GM23338 (cell line): ENCODE results near the gene CORO1C.

Experiments
- CREB1 ChIP-seq: fragments of 250-450 bp; sonication (Bioruptor Pico); IDR thresholded peaks from 2 replicates; pipeline ENCODE4 v1.5.0; 2020; ENCODE audit warnings: low read depth, mild to moderate bottlenecking, moderate library complexity
- EZH2 ChIP-seq: fragments of 200-600 bp; sonication (generic); IDR thresholded peaks from one replicate; pipeline ENCODE4 v1.8.0; 2017; ENCODE audit warnings: antibody characterized with exemption, mild to moderate bottlenecking, low read depth; ENCODE audit not compliant: unreplicated experiment
- EZH2phosphoT487 ChIP-seq: fragments of 200-600 bp; sonication (generic); IDR thresholded peaks from one replicate; pipeline ENCODE4 v1.8.1; 2018; ENCODE audit warnings: antibody characterized with exemption; ENCODE audit not compliant: unreplicated experiment
- JUNB ChIP-seq: IDR thresholded peaks from one replicate; pipeline ENCODE4 v1.6.1; 2016; ENCODE audit warnings: antibody characterized with exemption; ENCODE audit not compliant: unreplicated experiment
- POLR2AphosphoS5 ChIP-seq: IDR thresholded peaks from 2 replicates; pipeline ENCODE4 v1.6.1; 2016; ENCODE audit warnings: antibody characterized with exemption, low read depth
- STAT1 ChIP-seq: IDR thresholded peaks from one replicate; pipeline ENCODE4 v1.6.1; 2016; ENCODE audit warnings: antibody characterized with exemption; ENCODE audit not compliant: unreplicated experiment
- ZNF114 ChIP-seq: fragments of 250-450 bp; sonication (Bioruptor Pico); IDR thresholded peaks from 2 replicates; pipeline ENCODE4 v1.5.0; 2020; ENCODE audit warnings: mild to moderate bottlenecking, moderate library complexity
- ZNF331 ChIP-seq: fragments of 250-450 bp; sonication (Bioruptor Pico); IDR thresholded peaks from 2 replicates; pipeline ENCODE4 v1.5.0; 2020; ENCODE audit warnings: low read depth, mild to moderate bottlenecking, moderate library complexity
- TF ChIP-seq, protein P1 (sequence below), 2 experiments: fragments of 200-600 bp in 1 of 2; sonication (generic) in 1 of 2; conservative IDR thresholded peaks; 2 replicates each; pipeline versions ENCODE4 v1.5.1 to v1.6.1; 2016 to 2017; ENCODE audit warnings: antibody characterized with exemption in 2 of 2, low read depth in 2 of 2, mild to moderate bottlenecking in 2 of 2, moderate library complexity in 1 of 2
- TF ChIP-seq, protein P2 (sequence below): IDR thresholded peaks from one replicate; pipeline ENCODE4 v1.6.1; 2018; ENCODE audit warnings: antibody characterized with exemption; ENCODE audit not compliant: unreplicated experiment
- TF ChIP-seq, protein P3 (sequence below): fragments of 250-450 bp; sonication (Bioruptor Pico); IDR thresholded peaks from 2 replicates; pipeline ENCODE4 v1.5.0; 2020; ENCODE audit warnings: mild to moderate bottlenecking, moderate library complexity

DNA sequence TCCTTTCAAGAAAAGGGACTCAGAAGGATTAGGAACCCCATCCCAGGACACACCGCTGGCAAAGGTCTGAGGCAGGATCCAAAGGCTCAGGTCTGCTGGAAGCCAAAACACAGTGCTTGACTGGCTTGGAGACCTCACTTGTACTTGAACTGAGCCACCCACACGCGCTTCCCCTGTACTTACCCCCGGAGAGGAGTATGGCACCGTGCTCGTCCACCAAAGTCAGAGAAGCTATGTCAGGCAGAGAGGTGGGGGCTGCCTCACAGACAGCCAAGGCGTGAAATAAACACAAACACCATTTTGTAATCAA, 86.6 kb downstream of the CORO1C start:
- TF ChIP-seq EZH2 (no peak), POLR2AphosphoS5 (no peak), STAT1 (no peak), CREB1 (no peak), EZH2phosphoT487 (no peak), JUNB (no peak), ZNF114 (no peak), ZNF331 (CRISPR knock-in tag) (no peak)
- TF ChIP-seq, protein P1, sequence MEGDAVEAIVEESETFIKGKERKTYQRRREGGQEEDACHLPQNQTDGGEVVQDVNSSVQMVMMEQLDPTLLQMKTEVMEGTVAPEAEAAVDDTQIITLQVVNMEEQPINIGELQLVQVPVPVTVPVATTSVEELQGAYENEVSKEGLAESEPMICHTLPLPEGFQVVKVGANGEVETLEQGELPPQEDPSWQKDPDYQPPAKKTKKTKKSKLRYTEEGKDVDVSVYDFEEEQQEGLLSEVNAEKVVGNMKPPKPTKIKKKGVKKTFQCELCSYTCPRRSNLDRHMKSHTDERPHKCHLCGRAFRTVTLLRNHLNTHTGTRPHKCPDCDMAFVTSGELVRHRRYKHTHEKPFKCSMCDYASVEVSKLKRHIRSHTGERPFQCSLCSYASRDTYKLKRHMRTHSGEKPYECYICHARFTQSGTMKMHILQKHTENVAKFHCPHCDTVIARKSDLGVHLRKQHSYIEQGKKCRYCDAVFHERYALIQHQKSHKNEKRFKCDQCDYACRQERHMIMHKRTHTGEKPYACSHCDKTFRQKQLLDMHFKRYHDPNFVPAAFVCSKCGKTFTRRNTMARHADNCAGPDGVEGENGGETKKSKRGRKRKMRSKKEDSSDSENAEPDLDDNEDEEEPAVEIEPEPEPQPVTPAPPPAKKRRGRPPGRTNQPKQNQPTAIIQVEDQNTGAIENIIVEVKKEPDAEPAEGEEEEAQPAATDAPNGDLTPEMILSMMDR (conservative IDR thresholded peaks at IDR 0.05; ENCODE audit: low read depth in 2 of 2) = no peak
- TF ChIP-seq, protein P2, sequence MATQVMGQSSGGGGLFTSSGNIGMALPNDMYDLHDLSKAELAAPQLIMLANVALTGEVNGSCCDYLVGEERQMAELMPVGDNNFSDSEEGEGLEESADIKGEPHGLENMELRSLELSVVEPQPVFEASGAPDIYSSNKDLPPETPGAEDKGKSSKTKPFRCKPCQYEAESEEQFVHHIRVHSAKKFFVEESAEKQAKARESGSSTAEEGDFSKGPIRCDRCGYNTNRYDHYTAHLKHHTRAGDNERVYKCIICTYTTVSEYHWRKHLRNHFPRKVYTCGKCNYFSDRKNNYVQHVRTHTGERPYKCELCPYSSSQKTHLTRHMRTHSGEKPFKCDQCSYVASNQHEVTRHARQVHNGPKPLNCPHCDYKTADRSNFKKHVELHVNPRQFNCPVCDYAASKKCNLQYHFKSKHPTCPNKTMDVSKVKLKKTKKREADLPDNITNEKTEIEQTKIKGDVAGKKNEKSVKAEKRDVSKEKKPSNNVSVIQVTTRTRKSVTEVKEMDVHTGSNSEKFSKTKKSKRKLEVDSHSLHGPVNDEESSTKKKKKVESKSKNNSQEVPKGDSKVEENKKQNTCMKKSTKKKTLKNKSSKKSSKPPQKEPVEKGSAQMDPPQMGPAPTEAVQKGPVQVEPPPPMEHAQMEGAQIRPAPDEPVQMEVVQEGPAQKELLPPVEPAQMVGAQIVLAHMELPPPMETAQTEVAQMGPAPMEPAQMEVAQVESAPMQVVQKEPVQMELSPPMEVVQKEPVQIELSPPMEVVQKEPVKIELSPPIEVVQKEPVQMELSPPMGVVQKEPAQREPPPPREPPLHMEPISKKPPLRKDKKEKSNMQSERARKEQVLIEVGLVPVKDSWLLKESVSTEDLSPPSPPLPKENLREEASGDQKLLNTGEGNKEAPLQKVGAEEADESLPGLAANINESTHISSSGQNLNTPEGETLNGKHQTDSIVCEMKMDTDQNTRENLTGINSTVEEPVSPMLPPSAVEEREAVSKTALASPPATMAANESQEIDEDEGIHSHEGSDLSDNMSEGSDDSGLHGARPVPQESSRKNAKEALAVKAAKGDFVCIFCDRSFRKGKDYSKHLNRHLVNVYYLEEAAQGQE = no peak
- TF ChIP-seq, protein P3, sequence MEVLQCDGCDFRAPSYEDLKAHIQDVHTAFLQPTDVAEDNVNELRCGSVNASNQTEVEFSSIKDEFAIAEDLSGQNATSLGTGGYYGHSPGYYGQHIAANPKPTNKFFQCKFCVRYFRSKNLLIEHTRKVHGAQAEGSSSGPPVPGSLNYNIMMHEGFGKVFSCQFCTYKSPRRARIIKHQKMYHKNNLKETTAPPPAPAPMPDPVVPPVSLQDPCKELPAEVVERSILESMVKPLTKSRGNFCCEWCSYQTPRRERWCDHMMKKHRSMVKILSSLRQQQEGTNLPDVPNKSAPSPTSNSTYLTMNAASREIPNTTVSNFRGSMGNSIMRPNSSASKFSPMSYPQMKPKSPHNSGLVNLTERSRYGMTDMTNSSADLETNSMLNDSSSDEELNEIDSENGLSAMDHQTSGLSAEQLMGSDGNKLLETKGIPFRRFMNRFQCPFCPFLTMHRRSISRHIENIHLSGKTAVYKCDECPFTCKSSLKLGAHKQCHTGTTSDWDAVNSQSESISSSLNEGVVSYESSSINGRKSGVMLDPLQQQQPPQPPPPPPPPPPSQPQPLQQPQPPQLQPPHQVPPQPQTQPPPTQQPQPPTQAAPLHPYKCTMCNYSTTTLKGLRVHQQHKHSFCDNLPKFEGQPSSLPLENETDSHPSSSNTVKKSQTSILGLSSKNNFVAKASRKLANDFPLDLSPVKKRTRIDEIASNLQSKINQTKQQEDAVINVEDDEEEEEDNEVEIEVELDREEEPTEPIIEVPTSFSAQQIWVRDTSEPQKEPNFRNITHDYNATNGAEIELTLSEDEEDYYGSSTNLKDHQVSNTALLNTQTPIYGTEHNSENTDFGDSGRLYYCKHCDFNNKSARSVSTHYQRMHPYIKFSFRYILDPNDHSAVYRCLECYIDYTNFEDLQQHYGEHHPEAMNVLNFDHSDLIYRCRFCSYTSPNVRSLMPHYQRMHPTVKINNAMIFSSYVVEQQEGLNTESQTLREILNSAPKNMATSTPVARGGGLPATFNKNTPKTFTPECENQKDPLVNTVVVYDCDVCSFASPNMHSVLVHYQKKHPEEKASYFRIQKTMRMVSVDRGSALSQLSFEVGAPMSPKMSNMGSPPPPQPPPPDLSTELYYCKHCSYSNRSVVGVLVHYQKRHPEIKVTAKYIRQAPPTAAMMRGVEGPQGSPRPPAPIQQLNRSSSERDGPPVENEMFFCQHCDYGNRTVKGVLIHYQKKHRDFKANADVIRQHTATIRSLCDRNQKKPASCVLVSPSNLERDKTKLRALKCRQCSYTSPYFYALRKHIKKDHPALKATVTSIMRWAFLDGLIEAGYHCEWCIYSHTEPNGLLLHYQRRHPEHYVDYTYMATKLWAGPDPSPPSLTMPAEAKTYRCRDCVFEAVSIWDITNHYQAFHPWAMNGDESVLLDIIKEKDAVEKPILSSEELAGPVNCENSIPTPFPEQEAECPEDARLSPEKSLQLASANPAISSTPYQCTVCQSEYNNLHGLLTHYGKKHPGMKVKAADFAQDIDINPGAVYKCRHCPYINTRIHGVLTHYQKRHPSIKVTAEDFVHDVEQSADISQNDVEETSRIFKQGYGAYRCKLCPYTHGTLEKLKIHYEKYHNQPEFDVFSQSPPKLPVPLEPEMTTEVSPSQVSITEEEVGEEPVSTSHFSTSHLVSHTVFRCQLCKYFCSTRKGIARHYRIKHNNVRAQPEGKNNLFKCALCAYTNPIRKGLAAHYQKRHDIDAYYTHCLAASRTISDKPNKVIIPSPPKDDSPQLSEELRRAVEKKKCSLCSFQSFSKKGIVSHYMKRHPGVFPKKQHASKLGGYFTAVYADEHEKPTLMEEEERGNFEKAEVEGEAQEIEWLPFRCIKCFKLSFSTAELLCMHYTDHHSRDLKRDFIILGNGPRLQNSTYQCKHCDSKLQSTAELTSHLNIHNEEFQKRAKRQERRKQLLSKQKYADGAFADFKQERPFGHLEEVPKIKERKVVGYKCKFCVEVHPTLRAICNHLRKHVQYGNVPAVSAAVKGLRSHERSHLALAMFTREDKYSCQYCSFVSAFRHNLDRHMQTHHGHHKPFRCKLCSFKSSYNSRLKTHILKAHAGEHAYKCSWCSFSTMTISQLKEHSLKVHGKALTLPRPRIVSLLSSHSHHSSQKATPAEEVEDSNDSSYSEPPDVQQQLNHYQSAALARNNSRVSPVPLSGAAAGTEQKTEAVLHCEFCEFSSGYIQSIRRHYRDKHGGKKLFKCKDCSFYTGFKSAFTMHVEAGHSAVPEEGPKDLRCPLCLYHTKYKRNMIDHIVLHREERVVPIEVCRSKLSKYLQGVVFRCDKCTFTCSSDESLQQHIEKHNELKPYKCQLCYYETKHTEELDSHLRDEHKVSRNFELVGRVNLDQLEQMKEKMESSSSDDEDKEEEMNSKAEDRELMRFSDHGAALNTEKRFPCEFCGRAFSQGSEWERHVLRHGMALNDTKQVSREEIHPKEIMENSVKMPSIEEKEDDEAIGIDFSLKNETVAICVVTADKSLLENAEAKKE = no peak
